ENCODE measurements around the gene PRRT4.

DNA sequence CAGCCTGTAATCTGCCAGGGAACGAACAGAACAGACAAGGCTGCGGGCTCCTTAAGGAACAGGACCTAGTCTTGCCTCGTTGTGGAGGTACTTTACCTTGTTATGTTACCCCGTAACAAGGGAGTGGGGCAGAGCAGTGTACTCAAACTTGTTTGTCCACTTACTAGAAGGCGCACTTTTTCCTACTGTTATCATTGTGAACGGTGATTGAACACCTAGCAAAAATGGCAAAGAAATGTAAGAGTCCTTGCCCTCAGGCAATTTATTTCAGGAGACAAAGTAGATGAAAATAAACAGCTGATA, 48.9 kb upstream of the PRRT4 start:
- no peak for TF ChIP-seq POLR2A (IDR thresholded peaks at IDR 0.05; ENCODE audit: low read depth, low read length)
- TF ChIP-seq POLR2AphosphoS5 (IDR thresholded peaks at IDR 0.05; ENCODE audit: low read depth, low read length) = no peak
- TF ChIP-seq TAF1 (IDR thresholded peaks at IDR 0.05; ENCODE audit: borderline replicate concordance, low read depth, low read length) = no peak
